Gastrocnemius medialis (tissue), 4 donors: ENCODE results near the gene ABCC10.

ENCODE experiments used
- CTCF ChIP-seq, 5 experiments: fragments of 450-650 bp in 3 of 5; fragments of 200-600 bp in 2 of 5; sonication (generic) in 2 of 5; IDR thresholded peaks in 4 of 5; conservative IDR thresholded peaks in 1 of 5; 1 replicate in 4 of 5; 2 replicates in 1 of 5; pipeline ENCODE4 v1.5.1; 2016 to 2019; ENCODE audit warnings: antibody characterized with exemption in 5 of 5, mild to moderate bottlenecking in 3 of 5, moderate library complexity in 3 of 5
- POLR2A ChIP-seq, 2 donors: fragments of 450-650 bp; IDR thresholded peaks; one replicate each; pipeline ENCODE4 v1.6.1; 2017; ENCODE audit warnings: antibody characterized with exemption in 2 of 2, mild to moderate bottlenecking in 2 of 2, moderate library complexity in 2 of 2

DNA sequence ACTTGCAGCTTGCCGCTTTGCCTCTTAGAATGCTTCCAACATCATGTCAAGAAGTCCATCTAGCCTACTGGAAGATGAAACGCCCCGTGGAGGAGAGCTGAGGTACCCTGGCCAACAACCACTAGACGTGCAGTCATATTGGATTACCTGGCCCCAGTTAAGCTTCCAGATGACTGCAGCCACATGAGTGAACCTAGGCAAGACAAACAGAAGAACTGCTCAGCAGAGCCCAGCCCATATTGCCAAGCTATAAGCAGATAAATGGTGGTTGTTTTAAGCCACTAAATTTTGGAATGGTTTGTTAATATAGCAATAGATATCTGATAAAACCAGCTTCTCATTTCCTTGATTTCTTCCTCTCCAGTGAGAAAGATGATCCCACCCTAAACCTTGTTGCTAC lies 32.7 kb downstream of the ABCC10 start:
- TF ChIP-seq CTCF (IDR thresholded peaks at IDR 0.05 in 4 of 5, conservative IDR thresholded peaks at IDR 0.05 in 1 of 5) (no peak), POLR2A (IDR thresholded peaks at IDR 0.05) (no peak)
